HUES64 (cell line): ENCODE data around the gene CEP131.

Source experiments
- H3K27ac ChIP-seq: 2 replicates; pipeline ENCODE4 v1.7.0; 2013; ENCODE audit warnings: low read depth, low read length, inconsistent platforms
- H3K27me3 ChIP-seq: 2 replicates; pipeline ENCODE4 v1.6.1; 2013; ENCODE audit warnings: mild to moderate bottlenecking, low read length; ENCODE audit not compliant: insufficient read depth
- H3K36me3 ChIP-seq: 2 replicates; pipeline ENCODE4 v1.6.1; 2013; ENCODE audit warnings: mild to moderate bottlenecking, low read length; ENCODE audit not compliant: insufficient read depth
- H3K4me1 ChIP-seq: 2 replicates; pipeline ENCODE4 v1.6.1; 2013; ENCODE audit warnings: mild to moderate bottlenecking, low read length, moderate library complexity; ENCODE audit not compliant: insufficient read depth
- H3K4me3 ChIP-seq: 2 replicates; pipeline ENCODE4 v1.5.1; 2013; ENCODE audit warnings: mild to moderate bottlenecking, low read length, moderate library complexity
- H3K9ac ChIP-seq: 2 replicates; pipeline ENCODE4 v1.6.1; 2013; ENCODE audit warnings: mild to moderate bottlenecking, low read depth, low read length
- H3K9me3 ChIP-seq: 2 replicates; pipeline ENCODE4 v1.6.1; 2013; ENCODE audit warnings: low read depth, low read length; ENCODE audit not compliant: insufficient read depth
- WGBS: fragments of 150-250, 120-280 bp; methylation state at CpG from one replicate; pipeline ENCODE4 v1.1.7; 2013; ENCODE audit warnings: missing lambda C conversion rate; 5-methylcytosine and 5-hydroxymethylcytosine counted together

The CEP131 gene

GRCh38 chr17:81260171-81260570 lies 37.4 kb upstream of the CEP131 start:
- peaks cover 23% of the 10 kb centered on the region for H3K36me3 ChIP-seq

GRCh38 chr17:81259058-81259605 lies 36.4 kb upstream of the CEP131 start:
- no peaks in the 10 kb centered on the region for H3K27me3 ChIP-seq
- H3K9ac ChIP-seq: no peak overlapping the region
- H3K36me3 ChIP-seq: peaks cover 23% of the 10 kb centered on the region
- no peaks in the 10 kb centered on the region for H3K4me1 ChIP-seq
- WGBS: 92% methylated on average over 23 of the region's 23 CpGs
- no peaks in the 10 kb centered on the region for H3K9me3 ChIP-seq
- H3K4me3 ChIP-seq: no peak overlapping the region
- H3K27ac ChIP-seq: no peak overlapping the region

More at GRCh38 chr17:81260171-81260570, 37.4 kb upstream of the CEP131 start:
- H3K9me3 ChIP-seq: no peaks in the 10 kb centered on the region
- no peak overlapping the region for H3K4me3 ChIP-seq
- 95% methylated on average over 17 of the region's 17 CpGs for WGBS
- no peak overlapping the region for H3K9ac ChIP-seq
- H3K27ac ChIP-seq: no peak overlapping the region
- H3K27me3 ChIP-seq: no peaks in the 10 kb centered on the region
- H3K4me1 ChIP-seq: no peaks in the 10 kb centered on the region

GRCh38 chr17:81258292-81258691 lies 35.5 kb upstream of the CEP131 start:
- Histone ChIP-seq H3K4me1 (no peaks in the 10 kb centered on the region), H3K9me3 (no peaks in the 10 kb centered on the region), H3K27me3 (no peaks in the 10 kb centered on the region), H3K4me3 (no peak overlapping the region), H3K36me3 (peaks cover 17% of the 10 kb centered on the region), H3K9ac (no peak overlapping the region), H3K27ac (no peak overlapping the region)
- 86% methylated on average over 20 of the region's 20 CpGs for WGBS

GRCh38 chr17:81257533-81257932 lies 34.8 kb upstream of the CEP131 start:
- no peaks in the 10 kb centered on the region for H3K27me3 ChIP-seq
- H3K4me1 ChIP-seq: no peaks in the 10 kb centered on the region
- H3K27ac ChIP-seq: no peak overlapping the region

GRCh38 chr17:81256616-81257015 lies 33.9 kb upstream of the CEP131 start:
- 93% methylated on average over 12 of the region's 12 CpGs for WGBS
- no peaks in the 10 kb centered on the region for H3K27me3 ChIP-seq
- no peak overlapping the region for H3K27ac ChIP-seq
- H3K9me3 ChIP-seq: no peaks in the 10 kb centered on the region
- H3K9ac ChIP-seq: no peak overlapping the region
- H3K4me1 ChIP-seq: 0 out of 2 replicates have a peak, but pooled peaks cover 3% of the 10 kb centered on the region
- no peak overlapping the region for H3K4me3 ChIP-seq
- peaks cover 17% of the 10 kb centered on the region for H3K36me3 ChIP-seq

More at GRCh38 chr17:81257533-81257932, 34.8 kb upstream of the CEP131 start:
- 97% methylated on average over 19 of the region's 19 CpGs for WGBS
- no peak overlapping the region for H3K4me3 ChIP-seq
- no peak overlapping the region for H3K9ac ChIP-seq
- no peaks in the 10 kb centered on the region for H3K9me3 ChIP-seq
- H3K36me3 ChIP-seq: peaks cover 17% of the 10 kb centered on the region

GRCh38 chr17:81254955-81255717 lies 32.4 kb upstream of the CEP131 start:
- H3K9ac ChIP-seq: no peak overlapping the region
- peaks cover 12% of the 10 kb centered on the region for H3K36me3 ChIP-seq
- WGBS: 60% methylated on average over 35 of the region's 35 CpGs
- no peaks in the 10 kb centered on the region for H3K27me3 ChIP-seq
- H3K9me3 ChIP-seq: no peaks in the 10 kb centered on the region
- H3K27ac ChIP-seq: no peak overlapping the region
- no peak overlapping the region for H3K4me3 ChIP-seq
- H3K4me1 ChIP-seq: 0 out of 2 replicates have a peak, but pooled peaks cover 3% of the 10 kb centered on the region

- Histone ChIP-seq H3K27ac (no peak overlapping the region), H3K36me3 (no peaks in the 10 kb centered on the region), H3K4me3 (no peak overlapping the region), H3K9me3 (no peaks in the 10 kb centered on the region), H3K9ac (no peak overlapping the region), H3K27me3 (no peaks in the 10 kb centered on the region), H3K4me1 (0 out of 2 replicates have a peak, but pooled peaks cover 3% of the 10 kb centered on the region)
- WGBS: 68% methylated on average over 19 of the region's 19 CpGs
Measured at GRCh38 chr17:81253358-81254131, 30.8 kb upstream of the CEP131 start.

GRCh38 chr17:81252987-81253329 lies 30.2 kb upstream of the CEP131 start:
- Histone ChIP-seq H3K4me1 (0 out of 2 replicates have a peak, but pooled peaks cover 3% of the 10 kb centered on the region), H3K9ac (no peak overlapping the region), H3K4me3 (no peak overlapping the region), H3K27me3 (no peaks in the 10 kb centered on the region), H3K36me3 (no peaks in the 10 kb centered on the region), H3K9me3 (no peaks in the 10 kb centered on the region), H3K27ac (no peak overlapping the region)
- 84% methylated on average over 15 of the region's 15 CpGs for WGBS

GRCh38 chr17:81252326-81252986 lies 29.7 kb upstream of the CEP131 start:
- Histone ChIP-seq H3K4me3 (no peak overlapping the region), H3K4me1 (0 out of 2 replicates have a peak, but pooled peaks cover 3% of the 10 kb centered on the region), H3K36me3 (no peaks in the 10 kb centered on the region), H3K27me3 (no peaks in the 10 kb centered on the region), H3K9me3 (no peaks in the 10 kb centered on the region), H3K9ac (no peak overlapping the region), H3K27ac (no peak overlapping the region)
- 86% methylated on average over 15 of the region's 15 CpGs for WGBS

- WGBS: 73% methylated on average over 29 of the region's 29 CpGs
- Histone ChIP-seq H3K27ac (no peak overlapping the region), H3K4me1 (0 out of 2 replicates have a peak, but pooled peaks cover 3% of the 10 kb centered on the region), H3K9me3 (no peaks in the 10 kb centered on the region), H3K9ac (no peak overlapping the region), H3K36me3 (no peaks in the 10 kb centered on the region), H3K27me3 (no peaks in the 10 kb centered on the region), H3K4me3 (no peak overlapping the region)
Measured at GRCh38 chr17:81251709-81252301, 29.0 kb upstream of the CEP131 start.
